ENCODE results near the gene CCT5.
"Not testable (repeated sequence)": the region's sequence is repeated elsewhere in the genome, so short reads cannot be mapped to it uniquely, and the experiment has no call there.

The CCT5 gene

DNA sequence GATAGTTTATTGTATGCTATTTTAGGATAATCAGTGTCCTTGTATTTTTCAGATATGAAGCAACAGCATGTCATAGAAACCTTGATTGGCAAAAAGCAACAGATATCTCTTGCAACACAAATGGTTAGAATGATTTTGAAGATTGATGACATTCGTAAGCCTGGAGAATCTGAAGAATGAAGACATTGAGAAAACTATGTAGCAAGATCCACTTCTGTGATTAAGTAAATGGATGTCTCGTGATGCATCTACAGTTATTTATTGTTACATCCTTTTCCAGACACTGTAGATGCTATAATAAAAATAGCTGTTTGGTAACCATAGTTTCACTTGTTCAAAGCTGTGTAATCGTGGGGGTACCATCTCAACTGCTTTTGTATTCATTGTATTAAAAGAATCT lies 14.5 kb downstream of the CCT5 start:
- TF ChIP-seq, protein P1, sequence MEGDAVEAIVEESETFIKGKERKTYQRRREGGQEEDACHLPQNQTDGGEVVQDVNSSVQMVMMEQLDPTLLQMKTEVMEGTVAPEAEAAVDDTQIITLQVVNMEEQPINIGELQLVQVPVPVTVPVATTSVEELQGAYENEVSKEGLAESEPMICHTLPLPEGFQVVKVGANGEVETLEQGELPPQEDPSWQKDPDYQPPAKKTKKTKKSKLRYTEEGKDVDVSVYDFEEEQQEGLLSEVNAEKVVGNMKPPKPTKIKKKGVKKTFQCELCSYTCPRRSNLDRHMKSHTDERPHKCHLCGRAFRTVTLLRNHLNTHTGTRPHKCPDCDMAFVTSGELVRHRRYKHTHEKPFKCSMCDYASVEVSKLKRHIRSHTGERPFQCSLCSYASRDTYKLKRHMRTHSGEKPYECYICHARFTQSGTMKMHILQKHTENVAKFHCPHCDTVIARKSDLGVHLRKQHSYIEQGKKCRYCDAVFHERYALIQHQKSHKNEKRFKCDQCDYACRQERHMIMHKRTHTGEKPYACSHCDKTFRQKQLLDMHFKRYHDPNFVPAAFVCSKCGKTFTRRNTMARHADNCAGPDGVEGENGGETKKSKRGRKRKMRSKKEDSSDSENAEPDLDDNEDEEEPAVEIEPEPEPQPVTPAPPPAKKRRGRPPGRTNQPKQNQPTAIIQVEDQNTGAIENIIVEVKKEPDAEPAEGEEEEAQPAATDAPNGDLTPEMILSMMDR (IDR thresholded peaks at IDR 0.05; ENCODE audit: insufficient read depth, low read depth, low read length, missing control alignments) = no peak
- DNase-seq (ENCODE audit: low read depth) = no peak
- no peak overlapping the region for H3K4me3 ChIP-seq (ENCODE audit: low read length)

DNA sequence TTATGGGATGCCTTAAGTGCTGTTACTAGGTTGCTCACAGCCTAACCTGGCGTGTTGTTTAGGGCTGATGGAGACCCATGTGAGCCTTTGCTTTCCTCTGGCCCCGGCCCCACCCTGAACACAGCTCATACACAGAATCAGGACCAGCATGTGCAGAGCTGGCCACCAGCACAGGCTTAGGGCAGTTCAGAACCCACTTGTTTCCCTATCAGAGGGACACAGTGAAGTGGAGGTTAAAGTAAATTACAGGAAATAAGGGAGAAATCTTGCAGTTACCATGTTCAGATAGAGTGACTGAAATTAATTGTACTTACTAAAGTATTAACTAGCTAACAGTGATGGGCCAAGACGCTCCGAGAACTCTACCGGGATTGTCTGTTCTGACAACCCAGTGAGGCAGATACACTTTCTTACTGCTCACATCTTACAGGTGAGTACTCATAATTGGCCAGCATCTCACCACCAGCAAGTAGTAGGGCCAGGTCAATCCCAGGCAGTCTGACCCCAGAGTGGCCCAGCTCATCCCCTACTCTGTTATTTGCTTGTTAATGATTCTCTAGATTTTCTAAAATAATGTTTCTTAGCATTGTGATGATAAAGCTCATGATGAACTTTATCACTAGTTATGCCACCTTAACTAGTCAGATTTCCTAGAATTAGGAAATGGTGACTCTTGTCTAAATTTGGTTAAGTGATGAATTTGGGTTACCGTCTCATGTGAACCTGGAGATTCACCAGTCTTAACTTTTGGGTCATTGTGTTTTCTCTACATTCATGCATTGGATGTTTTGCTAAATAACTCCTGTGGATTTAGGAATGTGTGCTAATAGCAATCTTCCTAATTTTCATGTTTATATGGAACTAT lies 15.4 kb downstream of the CCT5 start:
- no peak for DNase-seq (ENCODE audit: low read depth)
- TF ChIP-seq, protein P1 (IDR thresholded peaks at IDR 0.05; ENCODE audit: insufficient read depth, low read depth, low read length, missing control alignments) = no peak
- no peak overlapping the region for H3K4me3 ChIP-seq (ENCODE audit: low read length)

DNA sequence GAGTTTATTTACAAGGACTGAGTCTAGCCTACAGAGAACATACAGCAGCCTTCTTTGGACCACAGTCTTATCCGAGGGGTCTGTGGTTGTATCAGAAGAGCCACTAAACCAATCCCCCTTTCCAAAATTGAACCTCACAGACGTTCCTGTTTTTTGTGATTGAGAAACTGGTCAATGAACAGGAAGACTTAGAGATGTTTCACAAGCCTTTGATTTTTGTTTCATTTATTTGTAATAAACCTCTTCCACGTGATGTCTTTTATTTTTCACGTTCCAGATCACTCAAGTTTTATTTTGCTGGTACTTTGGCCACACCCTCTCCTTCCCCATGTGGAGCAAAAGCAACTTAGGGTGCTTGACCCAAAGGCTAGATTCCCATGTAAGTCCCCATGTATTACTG lies 16.1 kb downstream of the CCT5 start:
- TF ChIP-seq, protein P1 (IDR thresholded peaks at IDR 0.05; ENCODE audit: insufficient read depth, low read depth, low read length, missing control alignments) = no peak
- no peak for DNase-seq (ENCODE audit: low read depth)
- no peak overlapping the region for H3K4me3 ChIP-seq (ENCODE audit: low read length)

DNA sequence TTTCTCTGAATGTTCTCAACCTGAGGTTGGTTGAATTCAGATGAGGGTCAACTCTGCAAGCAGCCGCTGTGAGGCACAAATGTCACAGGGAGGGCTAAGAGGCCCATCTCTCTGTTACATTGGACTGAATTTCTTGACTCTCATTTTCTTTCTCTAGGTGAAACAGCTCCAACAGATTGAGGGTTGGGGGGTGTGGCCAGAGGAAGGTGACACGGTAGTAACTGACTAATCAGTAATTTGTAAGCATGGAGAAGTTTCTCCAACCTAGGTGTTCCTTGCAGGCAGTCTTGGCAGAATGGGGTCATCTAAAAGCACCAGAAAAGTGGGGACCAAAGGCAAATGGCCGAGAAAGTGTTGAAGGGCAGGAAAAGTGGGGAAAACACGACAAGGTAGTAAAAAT lies 16.8 kb downstream of the CCT5 start:
- no peak overlapping the region for H3K4me3 ChIP-seq (ENCODE audit: low read length)
- TF ChIP-seq, protein P1 (IDR thresholded peaks at IDR 0.05; ENCODE audit: insufficient read depth, low read depth, low read length, missing control alignments) = no peak
- peak; percentile 62 for DNase-seq (ENCODE audit: low read depth)

DNA sequence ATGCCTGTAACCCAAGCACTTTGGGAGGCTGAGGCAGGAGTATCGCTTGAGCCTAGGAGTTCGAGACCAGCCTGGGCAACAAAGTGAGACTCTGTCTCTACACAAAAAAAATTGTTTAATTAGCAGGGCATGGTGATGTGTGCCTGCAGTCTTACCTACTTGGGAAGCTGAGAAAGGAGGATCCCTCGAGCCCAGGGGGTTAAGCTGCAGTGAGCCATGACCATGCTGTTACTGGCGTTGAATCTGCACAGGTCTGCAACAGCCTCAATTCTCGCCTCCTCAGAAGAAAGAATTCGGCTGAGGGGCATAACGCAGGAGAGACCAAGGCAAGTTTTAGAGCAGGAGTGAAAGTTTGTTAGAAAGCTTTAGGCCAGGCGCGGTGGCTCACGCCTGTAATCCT lies 18.0 kb downstream of the CCT5 start:
- TF ChIP-seq, protein P1 (IDR thresholded peaks at IDR 0.05; ENCODE audit: insufficient read depth, low read depth, low read length, missing control alignments) = no peak
- DNase-seq (ENCODE audit: low read depth) = peak; percentile 40
- no peak overlapping the region for H3K4me3 ChIP-seq (ENCODE audit: low read length)

DNA sequence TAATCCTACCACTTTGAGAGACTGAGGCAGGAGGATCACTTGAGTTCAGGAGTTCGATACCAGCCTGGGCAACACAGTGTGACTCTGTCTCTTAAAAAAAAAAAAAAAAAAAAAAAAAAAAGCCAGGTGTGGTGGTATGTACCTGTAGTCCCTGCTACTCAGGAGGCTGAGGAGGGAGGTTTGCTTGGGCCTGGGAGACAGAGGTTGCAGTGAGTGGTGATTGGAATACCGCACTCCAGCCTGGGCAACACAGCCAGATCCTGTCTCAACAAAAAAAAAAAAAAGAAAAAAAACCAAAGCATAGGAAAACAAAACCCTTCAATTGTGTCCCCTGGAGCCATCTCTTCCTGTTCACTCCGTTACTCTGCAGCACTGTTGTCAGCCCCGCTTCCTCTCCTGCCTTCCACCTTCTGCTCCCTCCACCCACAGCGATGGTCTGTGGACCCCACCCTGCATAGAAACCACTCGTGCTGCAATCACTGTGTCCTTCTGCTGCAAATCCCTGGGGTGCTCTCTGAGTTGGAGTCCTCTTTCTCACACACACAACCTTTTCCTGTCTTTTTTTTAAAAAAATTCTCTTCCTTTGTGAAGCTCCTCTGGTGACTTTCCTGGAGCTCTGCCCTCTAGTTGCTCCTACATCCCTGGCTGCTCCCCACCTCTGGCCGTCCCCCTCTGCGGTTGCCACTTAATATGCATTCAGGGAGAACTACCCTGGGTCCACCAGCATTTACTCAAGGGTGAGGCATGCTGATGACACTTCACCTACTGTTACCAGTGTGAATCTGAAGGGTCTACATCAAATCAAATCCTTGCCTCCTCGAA lies 22.2 kb downstream of the CCT5 start:
- DNase-seq (ENCODE audit: low read depth) = no peak
- TF ChIP-seq, protein P1 (IDR thresholded peaks at IDR 0.05; ENCODE audit: insufficient read depth, low read depth, low read length, missing control alignments) = no peak
- H3K4me3 ChIP-seq (ENCODE audit: low read length) = no peak overlapping the region

GRCh38 chr5:10272875-10273209 lies 22.8 kb downstream of the CCT5 start:
- H3K4me3 ChIP-seq (ENCODE audit: low read length); DNase-seq (ENCODE audit: low read depth): not testable (repeated sequence)
